HG02884 (cell line): Measurements from ENCODE around the gene NFU1.
"Not testable (repeated sequence)": the region's sequence is repeated elsewhere in the genome, so short reads cannot be mapped to it uniquely, and the experiment has no call there.

ENCODE experiments used
- ATAC-seq: cut with Tn5 transposase; IDR thresholded peaks from one replicate; pipeline ENCODE4 v1.9.1; 2021; ENCODE audit warnings: mild to moderate bottlenecking, moderate library complexity; ENCODE audit not compliant: unreplicated experiment

NFU1 gene

DNA sequence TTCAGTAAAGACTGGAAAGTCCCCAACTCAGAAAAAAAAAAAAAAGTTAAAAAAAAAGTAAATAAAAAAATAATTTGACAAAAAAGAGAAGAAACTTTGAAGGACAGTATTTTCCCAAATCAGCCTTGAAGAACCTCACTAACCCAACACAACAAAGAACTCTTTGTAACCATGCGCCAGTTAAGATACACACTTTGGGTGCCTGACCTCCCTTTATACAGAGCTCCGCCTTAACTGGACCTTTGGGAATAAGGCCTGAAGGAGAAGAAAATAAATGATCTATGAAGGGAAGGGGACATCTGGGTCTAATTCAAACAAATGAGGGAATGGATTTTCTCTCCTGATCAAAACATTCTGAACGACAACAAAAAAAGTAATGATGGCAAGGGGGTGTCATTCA lies 48.0 kb downstream of the NFU1 start:
- no peak for ATAC-seq

DNA sequence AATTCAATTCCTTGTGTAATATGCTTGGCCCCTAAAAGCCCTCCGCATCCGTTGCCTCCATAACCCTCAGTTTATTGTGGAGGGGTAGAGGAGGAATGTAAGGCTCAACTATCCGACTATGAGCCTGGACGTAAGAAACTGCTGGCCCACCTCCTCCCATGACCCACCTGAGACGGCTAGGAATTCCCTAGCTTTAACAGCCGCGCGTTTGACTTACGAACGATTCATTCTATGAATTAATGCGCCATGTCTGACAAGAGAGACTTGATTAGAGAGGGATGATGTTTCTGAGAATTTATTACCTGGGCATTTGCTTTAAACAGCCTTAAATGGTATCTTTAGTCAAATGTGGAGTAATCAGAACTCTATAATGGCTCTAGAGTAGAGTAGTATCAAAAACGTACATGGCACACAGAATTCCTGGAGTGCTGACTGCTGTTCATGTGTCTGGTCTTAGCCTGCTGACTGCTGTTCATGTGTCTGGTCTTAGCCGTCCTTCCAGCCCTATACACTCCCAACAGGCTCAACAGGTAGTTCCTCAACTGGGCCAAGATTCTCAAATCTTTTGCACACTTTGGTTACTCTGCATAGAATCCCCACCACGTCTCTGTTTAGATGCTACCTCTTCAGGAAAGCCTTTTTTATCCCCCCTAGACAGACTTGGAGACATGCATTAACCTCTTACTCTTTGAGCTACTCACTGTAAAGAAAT lies 49.3 kb downstream of the NFU1 start:
- ATAC-seq = no peak

GRCh38 chr2:69386789-69387734 lies 50.2 kb downstream of the NFU1 start, which contains the start of gene GFPT1:
GFPT1 (minus strand) TSS chr2:69387227; CDS start chr2:69387071, 156 bp downstream.
- ATAC-seq = peak; percentile 84

GRCh38 chr2:69386360-69386759 lies 50.9 kb downstream of the NFU1 start:
- no peak for ATAC-seq

DNA sequence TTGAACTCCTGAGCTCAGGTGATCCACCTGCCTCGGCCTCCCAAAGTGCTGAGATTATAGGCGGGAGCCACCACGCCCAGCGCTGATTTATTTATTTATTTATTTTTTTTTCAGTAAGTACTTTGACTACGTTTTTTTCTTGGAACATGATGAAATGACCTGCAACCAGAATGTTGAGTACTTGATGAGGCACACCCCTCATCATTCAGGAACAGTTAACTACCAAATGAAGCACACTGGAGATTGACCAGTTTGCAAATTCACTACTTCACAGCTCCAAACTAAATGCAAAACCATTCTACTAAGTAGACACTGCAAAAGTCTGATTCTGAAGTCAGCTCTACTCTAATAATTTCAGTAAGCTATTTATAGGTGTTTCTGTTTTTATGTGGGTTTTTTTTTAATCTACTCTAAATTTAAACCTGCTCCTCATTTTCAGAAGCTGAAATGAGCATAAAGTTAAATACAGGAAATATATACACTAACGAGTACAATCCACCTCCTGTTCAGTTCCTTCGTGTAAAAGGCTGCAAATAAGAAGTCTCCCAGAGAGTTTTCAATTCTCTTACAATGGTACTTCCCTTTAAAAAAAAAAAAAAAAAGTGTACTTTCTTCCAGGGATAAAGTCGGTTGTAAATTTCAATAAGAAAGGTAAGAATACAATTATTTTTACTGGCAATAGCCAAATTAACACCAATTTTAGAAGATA lies 51.6 kb downstream of the NFU1 start:
- no peak for ATAC-seq

DNA sequence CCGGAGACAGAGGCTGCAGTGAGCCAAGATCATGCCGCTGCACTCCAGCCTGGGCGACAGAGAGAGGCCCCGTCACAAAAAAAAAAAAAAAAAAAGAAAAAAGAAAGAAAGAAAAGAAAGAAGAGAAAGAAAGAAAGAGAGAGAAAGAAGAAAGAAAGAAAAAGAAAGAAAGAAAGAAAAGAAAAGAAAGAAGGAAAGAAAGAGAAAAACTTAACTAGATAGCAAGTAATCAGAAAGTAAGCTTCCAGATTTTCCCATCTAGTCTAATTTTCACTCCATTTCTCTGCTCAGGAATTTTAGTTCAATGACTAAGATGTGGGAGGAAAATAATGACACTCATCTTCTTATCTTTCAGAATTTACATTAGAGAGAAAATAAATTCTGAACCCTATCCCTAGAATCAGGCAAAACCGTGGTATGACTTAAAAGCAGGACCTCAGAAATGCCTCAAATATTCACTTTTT lies 52.6 kb downstream of the NFU1 start:
- ATAC-seq = no peak

DNA sequence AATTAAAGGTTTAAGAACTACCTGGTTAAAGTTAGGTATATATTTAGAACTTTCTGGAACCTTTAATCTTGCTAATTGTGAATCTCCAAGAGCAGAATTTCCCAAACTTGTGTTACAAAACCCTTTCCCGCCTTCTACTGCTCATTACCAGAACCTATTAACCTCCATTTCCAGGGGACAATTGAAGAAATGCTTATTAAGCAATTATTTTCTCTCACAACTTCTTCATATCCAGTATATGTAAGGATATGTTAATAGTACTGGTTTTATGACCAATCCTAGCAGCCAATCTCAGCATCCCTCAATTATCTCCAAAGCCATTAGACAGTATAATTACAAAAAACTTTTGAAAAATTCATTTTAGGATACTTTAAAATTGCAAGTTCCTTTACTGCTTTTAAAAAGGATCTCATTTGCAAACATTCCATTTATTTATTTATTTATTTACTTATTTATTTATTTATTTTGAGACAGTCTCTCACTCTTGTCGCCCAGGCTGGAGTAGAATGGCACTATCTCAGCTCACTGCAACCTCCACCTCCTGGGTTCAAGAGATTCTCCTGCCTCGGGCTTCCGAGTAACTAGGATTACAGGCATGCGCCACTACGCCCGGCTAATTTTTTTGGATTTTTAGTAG lies 53.9 kb downstream of the NFU1 start:
- no peak for ATAC-seq

- ATAC-seq = no peak
Observed at GRCh38 chr2:69382547-69382946, 54.7 kb downstream of the NFU1 start.

DNA sequence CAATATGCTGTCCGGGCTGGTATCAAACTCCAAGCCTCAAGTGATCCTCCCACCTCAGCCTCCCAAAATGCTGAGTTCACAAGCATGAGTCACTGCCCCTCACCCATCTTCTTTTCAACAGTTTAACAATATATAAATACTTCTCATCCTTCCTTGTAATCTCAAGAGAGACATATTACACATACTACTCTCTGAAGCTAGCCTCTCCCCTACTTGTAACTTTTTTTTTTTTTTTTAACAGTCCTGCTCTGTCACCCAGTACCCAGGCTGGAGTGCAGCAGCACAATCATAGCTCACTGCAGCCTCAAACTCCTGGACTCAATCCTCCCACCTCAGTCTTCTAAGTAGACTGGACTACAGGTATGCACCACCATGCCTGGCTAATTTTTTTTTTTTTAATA lies 55.9 kb downstream of the NFU1 start:
- no peak for ATAC-seq

GRCh38 chr2:69380072-69380917 lies 56.9 kb downstream of the NFU1 start:
- no peak for ATAC-seq

DNA sequence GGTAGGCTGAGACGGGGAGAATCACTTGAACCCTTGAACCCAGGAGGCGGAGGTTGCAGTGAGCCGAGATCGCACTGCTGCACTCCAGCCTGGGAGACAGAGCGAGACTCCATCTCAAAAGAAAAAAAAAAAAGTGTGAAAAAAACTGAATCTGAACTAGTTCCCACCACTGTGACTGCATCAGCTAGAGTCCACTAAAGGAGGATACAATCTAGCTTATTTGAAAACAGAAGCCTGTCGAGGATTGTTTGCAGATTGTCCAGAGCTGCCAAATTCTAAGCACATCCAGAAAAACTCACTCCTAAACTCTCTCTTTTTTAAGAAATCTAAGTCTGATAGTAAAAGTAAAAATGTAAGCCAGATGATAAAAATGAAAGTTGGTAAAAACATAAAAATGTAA lies 60.8 kb downstream of the NFU1 start:
- no peak for ATAC-seq

DNA sequence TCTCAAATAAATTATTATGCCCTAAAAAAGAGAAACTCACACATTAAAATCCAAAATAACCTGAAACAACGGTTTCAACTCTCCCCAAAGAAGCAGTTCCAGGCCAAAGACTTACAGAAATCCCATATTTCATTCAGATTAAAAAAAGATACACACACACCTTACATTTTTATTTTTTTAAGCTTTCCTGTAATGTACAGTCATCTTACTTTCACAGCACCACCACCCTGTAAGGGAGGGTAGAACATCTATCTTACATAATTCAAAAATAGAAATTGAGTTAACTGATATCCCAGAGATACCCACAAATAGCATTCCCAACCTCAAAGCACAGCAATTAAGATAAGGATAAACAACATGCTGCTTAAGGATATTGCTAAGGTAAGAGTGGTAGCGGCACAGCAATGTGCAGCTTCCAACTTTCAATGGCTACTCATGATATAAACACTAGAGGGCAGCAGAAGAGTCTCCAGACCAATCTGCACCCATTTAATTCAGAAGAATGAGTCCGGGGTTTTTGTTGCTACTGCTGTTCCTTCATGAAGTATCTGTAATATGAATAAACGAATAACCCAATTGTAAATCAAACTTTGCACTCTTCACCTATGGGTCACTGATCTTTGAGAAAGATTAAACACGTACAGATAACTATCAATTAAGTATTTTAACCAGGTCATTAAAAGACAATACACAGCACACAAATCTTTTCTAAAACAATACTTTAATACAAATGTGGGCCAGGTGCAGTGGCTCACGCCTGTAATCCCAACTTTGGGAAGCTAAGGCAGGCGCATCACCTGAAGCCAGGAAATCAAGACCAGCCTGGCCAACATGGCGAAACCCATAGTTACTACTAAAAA lies 61.5 kb downstream of the NFU1 start:
- ATAC-seq = no peak

- no peak for ATAC-seq
Observed at GRCh38 chr2:69372767-69373166, 64.5 kb downstream of the NFU1 start.

DNA sequence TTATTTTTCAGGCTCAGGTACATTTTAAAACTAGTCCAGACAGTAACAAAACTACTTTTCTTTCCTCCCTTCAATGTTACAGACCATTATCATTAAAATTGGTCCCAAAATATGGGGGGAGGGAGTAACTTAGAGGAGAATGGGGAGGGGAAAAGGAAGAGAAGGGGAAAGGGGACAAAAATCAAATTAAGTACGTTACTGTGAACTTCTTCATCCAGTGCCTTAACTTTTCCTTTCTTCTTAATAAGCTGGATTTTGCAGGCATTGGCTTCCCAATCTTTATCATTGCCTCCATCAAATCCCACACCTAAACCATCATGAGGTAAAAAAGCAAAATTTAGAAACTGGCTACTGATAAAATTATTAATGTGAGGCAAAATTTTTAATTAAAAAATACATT lies 67.4 kb downstream of the NFU1 start:
- no peak for ATAC-seq

- no peak for ATAC-seq
Observed at GRCh38 chr2:69368588-69368987, 68.6 kb downstream of the NFU1 start.

- no peak for ATAC-seq
Observed at GRCh38 chr2:69359371-69359770, 77.9 kb downstream of the NFU1 start.

GRCh38 chr2:69358914-69359313 lies 78.3 kb downstream of the NFU1 start:
- ATAC-seq = no peak

GRCh38 chr2:69356471-69356870 lies 80.8 kb downstream of the NFU1 start:
- no peak for ATAC-seq

DNA sequence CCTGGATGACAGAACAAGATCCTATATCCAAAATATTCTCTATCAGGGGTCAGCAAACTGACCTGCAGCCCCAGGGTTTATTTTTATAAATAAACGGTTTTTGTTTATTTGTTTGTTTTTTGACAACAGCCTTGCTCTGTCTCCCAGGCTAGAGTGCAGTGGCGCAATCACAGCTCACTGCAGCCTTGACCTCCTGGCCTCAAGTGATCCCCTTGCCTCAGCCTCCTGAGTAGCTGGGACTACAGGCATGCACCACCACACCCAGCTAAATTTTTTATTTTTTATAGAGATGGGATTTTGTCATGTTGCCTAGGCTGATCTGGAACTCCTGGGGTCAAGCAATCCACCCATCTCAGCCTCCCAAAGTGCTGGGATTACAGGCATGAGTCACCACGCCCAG lies 82.3 kb downstream of the NFU1 start:
- not testable (repeated sequence) for ATAC-seq
